Measurements from ENCODE around the gene PLXNA2.

GRCh38 chr1:208269338-208269666 lies 25.1 kb upstream of the PLXNA2 start:
- no peak for TF ChIP-seq CTCF (IDR thresholded peaks at IDR 0.05)
- no peak for TF ChIP-seq POLR2A (IDR thresholded peaks at IDR 0.05)

Data from esophagus squamous epithelium (tissue), 4 donors.